ENCODE measurements around the gene LSM12.

Gene LSM12

GRCh38 chr17:44074231-44074910 lies 7.9 kb upstream of the LSM12 start:
- Histone ChIP-seq H3F3A (ENCODE audit: control insufficient read depth, insufficient read depth) (0 out of 2 replicates have a peak, but pooled peaks cover 4% of the 10 kb centered on the region), H3K9me2 (replicated peaks; ENCODE audit: control insufficient read depth, low read length) (no peaks in the 10 kb centered on the region), H3K36me3 (ENCODE audit: control insufficient read depth, low read length) (peaks cover 55% of the 10 kb centered on the region), H4K20me1 (ENCODE audit: control insufficient read depth, insufficient read depth, low read depth, low read length) (no peaks in the 10 kb centered on the region), H3K4me2 (ENCODE audit: low read length) (no peak overlapping the region), H3K27ac (ENCODE audit: low read depth, low read length) (no peak overlapping the region), H3K79me2 (ENCODE audit: control insufficient read depth, low read length) (peaks cover 32% of the 10 kb centered on the region), H3K4me3 (ENCODE audit: low read length) (no peak overlapping the region), H3K9me3 (ENCODE audit: control insufficient read depth, insufficient read depth, low read length) (no peaks in the 10 kb centered on the region), H3K27me3 (ENCODE audit: control insufficient read depth, low read length) (no peaks in the 10 kb centered on the region), H3K4me1 (ENCODE audit: control insufficient read depth, low read length) (peaks cover 20% of the 10 kb centered on the region)
- TF ChIP-seq CTCF (IDR thresholded peaks at IDR 0.05; ENCODE audit: low read depth, low read length, poor library complexity, severe bottlenecking) (no peak), EZH2phosphoT487 (IDR thresholded peaks at IDR 0.05; ENCODE audit: borderline replicate concordance, low read length) (no peak)

GRCh38 chr17:44071772-44072171 lies 5.3 kb upstream of the LSM12 start:
- peaks cover 36% of the 10 kb centered on the region for H3K4me1 ChIP-seq (ENCODE audit: control insufficient read depth, low read length)

GRCh38 chr17:44071198-44071520 lies 4.7 kb upstream of the LSM12 start:
- Histone ChIP-seq H3K9me2 (replicated peaks; ENCODE audit: control insufficient read depth, low read length) (no peaks in the 10 kb centered on the region), H3K4me2 (ENCODE audit: low read length) (peak overlapping the region; percentile 99), H3K36me3 (ENCODE audit: control insufficient read depth, low read length) (peaks cover 32% of the 10 kb centered on the region), H3F3A (ENCODE audit: control insufficient read depth, insufficient read depth) (peaks cover 7% of the 10 kb centered on the region; the same call in 1 of the 2 replicates), H3K27ac (ENCODE audit: low read depth, low read length) (peak overlapping the region; percentile 88), H4K20me1 (ENCODE audit: control insufficient read depth, insufficient read depth, low read depth, low read length) (no peaks in the 10 kb centered on the region), H3K4me1 (ENCODE audit: control insufficient read depth, low read length) (peaks cover 36% of the 10 kb centered on the region), H3K27me3 (ENCODE audit: control insufficient read depth, low read length) (no peaks in the 10 kb centered on the region), H3K9me3 (ENCODE audit: control insufficient read depth, insufficient read depth, low read length) (no peaks in the 10 kb centered on the region), H3K79me2 (ENCODE audit: control insufficient read depth, low read length) (peaks cover 44% of the 10 kb centered on the region), H3K4me3 (ENCODE audit: low read length) (peak overlapping the region; percentile 98)
- TF ChIP-seq CTCF (IDR thresholded peaks at IDR 0.05; ENCODE audit: low read depth, low read length, poor library complexity, severe bottlenecking) (no peak), EZH2phosphoT487 (IDR thresholded peaks at IDR 0.05; ENCODE audit: borderline replicate concordance, low read length) (no peak)

More at GRCh38 chr17:44071772-44072171, 5.3 kb upstream of the LSM12 start:
- Histone ChIP-seq H4K20me1 (ENCODE audit: control insufficient read depth, insufficient read depth, low read depth, low read length) (no peaks in the 10 kb centered on the region), H3K36me3 (ENCODE audit: control insufficient read depth, low read length) (peaks cover 37% of the 10 kb centered on the region), H3K79me2 (ENCODE audit: control insufficient read depth, low read length) (peaks cover 39% of the 10 kb centered on the region), H3K9me3 (ENCODE audit: control insufficient read depth, insufficient read depth, low read length) (no peaks in the 10 kb centered on the region), H3K4me3 (ENCODE audit: low read length) (peak overlapping the region; percentile 98), H3K27ac (ENCODE audit: low read depth, low read length) (peak overlapping the region; percentile 88; the same call in 1 of the 2 replicates), H3K27me3 (ENCODE audit: control insufficient read depth, low read length) (no peaks in the 10 kb centered on the region), H3F3A (ENCODE audit: control insufficient read depth, insufficient read depth) (peaks cover 7% of the 10 kb centered on the region; the same call in 1 of the 2 replicates), H3K9me2 (replicated peaks; ENCODE audit: control insufficient read depth, low read length) (no peaks in the 10 kb centered on the region), H3K4me2 (ENCODE audit: low read length) (peak overlapping the region; percentile 99)
- no peak for TF ChIP-seq CTCF (IDR thresholded peaks at IDR 0.05; ENCODE audit: low read depth, low read length, poor library complexity, severe bottlenecking)
